A673 (cell line): ENCODE data around the gene WDR46. TPM values are rescaled to one million over a fixed set of nuclear protein-coding genes. Genes with fewer than 3 reads are reported as not detected.
A peak's percentile ranks its signal among the peaks of the same experiment; 100 is the strongest.

ENCODE experiments used
- BruUV-seq: library from RNA; stranded (reverse); fragments of 400-500 nt; replicated peaks from 2 replicates; lab custom pipeline; 2021; lab: Mats Ljungman, UMichigan
- CTCF ChIA-PET: fragments of 300-600 bp; sonication (Branson Sonifier 250); formaldehyde crosslinking; loops from one replicate; lab custom pipeline; 2022; ENCODE audit warnings: antibody characterized with exemption; lab: Charles Lee
- POLR2A ChIA-PET: fragments of 300-600 bp; sonication (Branson Sonifier 250); formaldehyde crosslinking; loops from one replicate; lab custom pipeline; 2022; ENCODE audit warnings: antibody characterized with exemption; ENCODE audit not compliant: low non-redundant PET; lab: Charles Lee
- DNase-seq: peaks from one replicate; pipeline ENCODE4 v3.0.0-alpha.2; 2015; ENCODE audit warnings: low spot score
- H3K27ac ChIP-seq: fragments of 200-600 bp; sonication (generic); 2 replicates; pipeline ENCODE4 v1.5.1; 2016; ENCODE audit warnings: mixed run types, low read depth, mild to moderate bottlenecking, mixed read lengths, antibody characterized with exemption, low read length; ENCODE audit not compliant: poor library complexity, severe bottlenecking
- H3K27me3 ChIP-seq: fragments of 200-600 bp; sonication (generic); replicated peaks from 2 replicates; pipeline ENCODE4 v1.6.1; 2017; ENCODE audit warnings: mixed run types, low read depth, mild to moderate bottlenecking, mixed read lengths, antibody characterized with exemption, low read length; ENCODE audit not compliant: insufficient read depth, poor library complexity
- H3K36me3 ChIP-seq: fragments of 200-600 bp; sonication (generic); 2 replicates; pipeline ENCODE4 v1.6.1; 2016; ENCODE audit warnings: mixed run types, mild to moderate bottlenecking, mixed read lengths, antibody characterized with exemption, low read length; ENCODE audit not compliant: insufficient read depth, poor library complexity, severe bottlenecking
- H3K4me1 ChIP-seq: fragments of 200-600 bp; sonication (generic); 2 replicates; pipeline ENCODE4 v1.6.1; 2017; ENCODE audit warnings: mixed run types, mild to moderate bottlenecking, mixed read lengths, antibody characterized with exemption, low read length; ENCODE audit not compliant: insufficient read depth, poor library complexity, severe bottlenecking
- H3K4me3 ChIP-seq: fragments of 200-600 bp; sonication (generic); 2 replicates; pipeline ENCODE4 v1.5.1; 2016; ENCODE audit warnings: low read depth, mixed run types, mild to moderate bottlenecking, mixed read lengths, low read length; ENCODE audit not compliant: poor library complexity, severe bottlenecking
- H3K9me3 ChIP-seq: fragments of 200-600 bp; sonication (generic); 2 replicates; pipeline ENCODE4 v1.6.1; 2016; ENCODE audit warnings: mixed run types, low read depth, mild to moderate bottlenecking, mixed read lengths, antibody characterized with exemption, low read length; ENCODE audit not compliant: poor library complexity, severe bottlenecking
- EZH2 ChIP-seq: fragments of 200-600 bp; sonication (generic); IDR thresholded peaks from 2 replicates; pipeline ENCODE4 v1.6.1; 2017; ENCODE audit warnings: borderline replicate concordance, low read depth, mild to moderate bottlenecking, mixed read lengths, antibody characterized with exemption, low read length; ENCODE audit not compliant: poor library complexity, severe bottlenecking
- intact Hi-C: fragments of 100-400 bp; cut with micrococcal nuclease; formaldehyde crosslinking; loops from one replicate; pipeline ENCODE4 v1.10.0; 2022; ENCODE audit not compliant: unreplicated experiment
- total RNA-seq: library from RNA; stranded (reverse); gene quantifications from 2 replicates; pipeline ENCODE4 v1.2.3, GENCODE V29; 2021
- TF ChIP-seq, protein P1 (sequence below): fragments of 300-800, 200-600 bp; sonication (generic); conservative IDR thresholded peaks from 2 replicates; pipeline ENCODE4 v1.5.1; 2017; ENCODE audit warnings: low read depth, mild to moderate bottlenecking, antibody characterized with exemption, low read length, moderate library complexity, mixed read lengths

Gene WDR46
- total RNA-seq, 1 experiment from 2014 or later: 97.9 TPM

DNA sequence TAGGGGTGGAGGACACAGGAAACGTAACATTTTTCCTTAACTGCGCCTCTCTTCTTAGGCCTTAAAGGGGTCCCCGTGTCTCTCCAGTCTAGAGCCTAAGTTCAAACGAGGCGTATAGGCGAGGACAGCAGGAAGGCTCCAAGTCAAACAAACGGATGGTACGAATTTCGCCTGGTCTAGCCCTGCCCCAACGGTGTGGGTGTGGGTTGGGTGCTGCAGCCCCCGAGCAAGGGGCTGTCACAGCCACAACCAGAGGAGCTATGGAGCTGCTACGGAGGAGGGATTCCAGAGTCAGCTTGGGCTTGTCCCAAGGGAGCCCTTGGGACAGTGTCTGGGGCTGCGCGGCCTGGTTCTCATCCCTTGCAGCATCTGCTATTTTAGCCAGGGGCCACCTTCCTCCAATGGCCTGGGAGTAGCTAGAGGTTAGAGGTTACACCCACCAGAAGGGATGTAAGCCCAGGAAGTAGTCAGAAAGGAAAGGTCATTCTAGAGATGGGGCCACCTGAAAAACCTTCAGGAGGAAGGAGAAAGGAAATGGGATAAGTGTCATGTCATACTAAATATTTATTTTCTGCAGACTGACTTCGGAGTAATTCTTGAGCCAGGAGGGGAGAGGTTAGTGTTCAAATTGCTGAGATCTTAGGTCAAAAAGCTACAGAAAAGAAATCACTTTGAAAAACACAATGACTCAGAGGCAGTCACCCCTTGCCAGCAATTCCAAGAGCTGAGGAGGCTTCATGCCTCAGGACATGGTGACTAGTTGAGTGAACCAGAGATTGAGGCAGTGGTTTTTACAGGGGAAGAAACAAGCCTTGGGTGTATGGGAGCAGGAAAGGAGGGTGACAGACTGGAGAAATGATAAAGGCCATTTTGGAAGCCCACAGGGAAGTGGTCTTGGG lies 39.1 kb downstream of the WDR46 start:
- TF ChIP-seq, protein P1, sequence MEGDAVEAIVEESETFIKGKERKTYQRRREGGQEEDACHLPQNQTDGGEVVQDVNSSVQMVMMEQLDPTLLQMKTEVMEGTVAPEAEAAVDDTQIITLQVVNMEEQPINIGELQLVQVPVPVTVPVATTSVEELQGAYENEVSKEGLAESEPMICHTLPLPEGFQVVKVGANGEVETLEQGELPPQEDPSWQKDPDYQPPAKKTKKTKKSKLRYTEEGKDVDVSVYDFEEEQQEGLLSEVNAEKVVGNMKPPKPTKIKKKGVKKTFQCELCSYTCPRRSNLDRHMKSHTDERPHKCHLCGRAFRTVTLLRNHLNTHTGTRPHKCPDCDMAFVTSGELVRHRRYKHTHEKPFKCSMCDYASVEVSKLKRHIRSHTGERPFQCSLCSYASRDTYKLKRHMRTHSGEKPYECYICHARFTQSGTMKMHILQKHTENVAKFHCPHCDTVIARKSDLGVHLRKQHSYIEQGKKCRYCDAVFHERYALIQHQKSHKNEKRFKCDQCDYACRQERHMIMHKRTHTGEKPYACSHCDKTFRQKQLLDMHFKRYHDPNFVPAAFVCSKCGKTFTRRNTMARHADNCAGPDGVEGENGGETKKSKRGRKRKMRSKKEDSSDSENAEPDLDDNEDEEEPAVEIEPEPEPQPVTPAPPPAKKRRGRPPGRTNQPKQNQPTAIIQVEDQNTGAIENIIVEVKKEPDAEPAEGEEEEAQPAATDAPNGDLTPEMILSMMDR: no peak
- no peak for TF ChIP-seq EZH2
- TSS peak; percentile 69 for BruUV-seq
- no peaks in the 10 kb centered on the region for H3K9me3 ChIP-seq
- ChIA-PET CTCF (interaction anchor here (0.5 to 1.0 kb wide), 2 partner anchors 190 to 250 kb away, joined by 3 read pairs; no protein-coding TSS in a partner anchor), POLR2A (interaction anchor here (0.6 to 2.0 kb wide), 2 partner anchors 16 to 278 kb away, joined by 8 to 13 read pairs; no protein-coding TSS in a partner anchor)
- no peak for DNase-seq
- peaks cover 16% of the 10 kb centered on the region for H3K4me1 ChIP-seq
- peaks cover 3% of the 10 kb centered on the region for H3K36me3 ChIP-seq
- peak overlapping the region; percentile 94 for H3K27ac ChIP-seq
- H3K27me3 ChIP-seq: no peaks in the 10 kb centered on the region
- H3K4me3 ChIP-seq: peak overlapping the region; percentile 59
- intact Hi-C loops: loop anchor here (1.0 to 2.0 kb wide), 4 partner anchors 41 to 131 kb away; partner anchors contain the start of genes RING1, RXRB and SLC39A7

GRCh38 chr6:33248932-33249731 lies 39.9 kb downstream of the WDR46 start:
- BruUV-seq: no TSS peak
- peak overlapping the region; percentile 94 for H3K27ac ChIP-seq
- CTCF ChIA-PET: interaction anchor here (0.5 to 1.5 kb wide), 8 partner anchors 87 to 412 kb away, joined by 3 to 7 read pairs (median 4); no protein-coding TSS in a partner anchor
- peaks cover 16% of the 10 kb centered on the region for H3K4me1 ChIP-seq
- peak overlapping the region; percentile 59 for H3K4me3 ChIP-seq
- POLR2A ChIA-PET: interaction anchor here (0.6 to 2.0 kb wide), 3 partner anchors 17 to 277 kb away, joined by 3 to 13 read pairs (median 8); no protein-coding TSS in a partner anchor
- H3K27me3 ChIP-seq: no peaks in the 10 kb centered on the region
- DNase-seq: peak; percentile 99
- TF ChIP-seq, protein P1: no peak
- no peak for TF ChIP-seq EZH2
- intact Hi-C loops: loop anchor here (1.0 to 2.0 kb wide), 5 partner anchors 40 to 235 kb away; partner anchors contain the start of genes RING1, RXRB and SLC39A7
- H3K9me3 ChIP-seq: no peaks in the 10 kb centered on the region
- peaks cover 3% of the 10 kb centered on the region for H3K36me3 ChIP-seq

DNA sequence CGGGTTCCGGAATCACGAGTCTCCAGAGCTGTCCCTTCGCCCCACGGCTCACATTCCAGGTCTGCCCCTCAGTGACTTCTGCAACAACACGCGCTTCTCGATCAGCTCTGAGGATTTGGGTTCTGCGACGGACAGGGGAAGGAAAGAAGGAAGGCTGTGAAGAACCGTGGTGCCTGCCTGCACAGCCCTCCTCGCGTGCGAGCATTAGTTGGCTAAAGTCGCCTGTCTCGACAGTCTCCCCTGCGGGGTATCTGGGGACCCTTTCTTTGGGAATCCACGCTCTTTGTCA lies 40.5 kb downstream of the WDR46 start:
- H3K27ac ChIP-seq: peak overlapping the region; percentile 94
- no TSS peak for BruUV-seq
- DNase-seq: peak; percentile 74
- ChIA-PET CTCF (interaction anchor here (0.6 to 1.5 kb wide), 9 partner anchors 36 to 411 kb away, joined by 3 to 8 read pairs (median 5); no protein-coding TSS in a partner anchor), POLR2A (interaction anchor here (0.6 to 2.0 kb wide), 2 partner anchors 29 to 277 kb away, joined by 3 to 8 read pairs; no protein-coding TSS in a partner anchor)
- peaks cover 16% of the 10 kb centered on the region for H3K4me1 ChIP-seq
- peaks cover 3% of the 10 kb centered on the region for H3K36me3 ChIP-seq
- no peaks in the 10 kb centered on the region for H3K9me3 ChIP-seq
- H3K4me3 ChIP-seq: peak overlapping the region; percentile 59
- intact Hi-C loops: loop anchor here (1.0 to 2.0 kb wide), 4 partner anchors 40 to 234 kb away; partner anchors contain the start of genes RING1, RXRB and SLC39A7
- H3K27me3 ChIP-seq: no peaks in the 10 kb centered on the region
- TF ChIP-seq, protein P1: peak; percentile 39; the same call in 1 of the 2 replicates
- no peak for TF ChIP-seq EZH2
